Measurements from ENCODE around the gene KHDC3L.
"Not testable (repeated sequence)": the region's sequence is repeated elsewhere in the genome, so short reads cannot be mapped to it uniquely, and the experiment has no call there.

Gene KHDC3L

DNA sequence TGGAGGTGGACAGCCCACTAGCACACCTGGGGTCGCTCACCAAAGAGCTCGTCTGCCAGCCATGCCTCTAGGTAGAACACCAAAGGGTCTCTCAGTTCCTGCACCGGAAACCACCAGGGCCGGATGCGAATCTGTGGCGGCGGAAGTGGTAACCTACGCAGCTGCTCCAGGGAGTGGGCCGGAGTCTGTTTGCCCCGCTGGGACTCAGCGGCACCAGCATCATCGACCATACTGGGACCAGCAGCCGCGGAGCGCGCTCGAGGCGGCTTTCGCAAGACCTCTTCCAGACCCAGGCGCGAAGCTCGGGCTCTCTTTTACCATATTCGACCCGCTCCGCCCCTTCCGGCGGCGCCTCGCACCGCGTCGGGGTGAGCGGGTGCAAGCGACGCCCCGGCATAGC lies 7.1 kb downstream of the KHDC3L start, which contains the start of gene OOEP:
TSS of gene OOEP (minus strand) at position 335 of the 400 bp plus-strand sequence. CDS start at position 230, 105 bp downstream.
- no peak for DNase-seq (ENCODE audit: low read depth in 3 of 3)

DNA sequence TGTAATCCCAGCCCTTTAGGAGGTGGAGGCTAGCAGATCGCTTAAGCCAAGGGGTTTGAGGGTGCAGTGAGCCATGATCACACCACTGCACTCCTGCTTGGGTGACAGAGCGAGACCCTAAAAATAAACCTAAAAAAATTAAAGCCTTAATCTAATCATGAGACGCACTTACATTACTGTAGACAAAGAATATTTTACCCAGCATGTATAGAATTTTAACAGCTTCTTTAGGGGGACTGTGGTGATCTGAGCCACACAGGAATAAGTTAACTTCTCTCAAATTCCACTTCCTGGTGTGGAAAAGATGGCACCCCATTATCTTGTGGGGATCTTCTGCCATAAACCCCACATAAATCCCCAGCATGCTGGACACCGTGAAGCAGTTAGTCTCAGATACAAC lies 9.5 kb downstream of the KHDC3L start:
- DNase-seq (ENCODE audit: low read depth in 3 of 3), result no peak

DNA sequence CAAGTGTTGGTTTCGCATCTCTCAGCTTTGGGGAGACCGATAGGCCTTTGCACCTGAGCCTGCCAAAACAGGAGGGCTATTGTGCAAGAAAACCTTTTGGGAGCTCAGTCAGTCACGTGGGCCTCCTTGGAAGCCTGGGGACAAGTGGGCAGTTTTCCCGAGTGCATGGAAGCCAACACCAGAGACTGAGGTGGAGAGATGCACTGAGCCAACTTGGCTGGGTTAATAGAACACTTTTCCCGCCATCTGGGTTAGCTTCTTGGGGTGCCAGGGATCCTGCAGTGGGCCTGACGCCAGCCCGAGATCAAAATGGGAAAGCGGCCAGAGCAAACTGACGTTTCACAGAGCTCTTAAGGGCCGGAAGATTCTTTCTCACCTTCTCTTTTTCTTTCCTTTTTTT lies 10.1 kb downstream of the KHDC3L start:
- DNase-seq (ENCODE audit: low read depth in 3 of 3), result no peak

DNA sequence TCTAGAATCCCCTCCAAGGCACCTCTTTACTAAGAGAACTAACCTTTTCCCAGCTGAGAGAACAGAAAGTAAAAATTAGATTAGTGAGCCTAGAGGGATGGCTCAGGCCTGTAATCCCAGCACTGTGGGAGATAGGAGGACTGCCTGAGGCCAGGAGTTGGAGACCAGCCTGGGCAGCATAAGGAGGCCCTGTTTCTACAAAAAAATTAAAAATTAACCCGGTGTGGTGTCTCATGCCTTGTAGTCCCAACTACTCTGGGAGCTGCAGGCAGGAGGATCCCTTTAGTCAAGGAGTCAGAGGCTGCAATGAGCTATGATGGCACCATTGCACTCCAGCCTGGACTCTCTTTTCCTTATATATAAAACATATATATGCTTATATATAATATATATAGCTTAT lies 12.8 kb downstream of the KHDC3L start:
- no peak for DNase-seq (ENCODE audit: low read depth in 3 of 3)

DNA sequence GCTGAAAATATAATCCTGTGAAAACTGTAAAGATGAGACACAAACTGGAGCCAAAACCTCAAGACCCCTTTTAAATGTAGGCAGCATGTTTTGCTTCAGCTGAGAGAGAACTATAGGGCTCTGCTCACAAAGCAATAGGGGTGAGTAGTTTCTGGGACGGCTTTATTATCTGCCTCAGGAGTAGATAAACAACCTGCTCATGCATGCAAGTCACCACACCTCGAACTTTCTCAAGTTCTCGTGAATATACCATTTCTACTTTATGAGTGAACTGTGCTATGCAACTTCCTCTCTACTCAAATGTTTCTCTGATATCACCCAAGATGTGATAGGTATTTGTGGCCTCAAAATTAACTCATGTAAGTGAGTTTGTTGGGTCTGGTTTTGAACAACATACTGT lies 14.8 kb downstream of the KHDC3L start:
- no peak for DNase-seq (ENCODE audit: low read depth in 3 of 3)

DNA sequence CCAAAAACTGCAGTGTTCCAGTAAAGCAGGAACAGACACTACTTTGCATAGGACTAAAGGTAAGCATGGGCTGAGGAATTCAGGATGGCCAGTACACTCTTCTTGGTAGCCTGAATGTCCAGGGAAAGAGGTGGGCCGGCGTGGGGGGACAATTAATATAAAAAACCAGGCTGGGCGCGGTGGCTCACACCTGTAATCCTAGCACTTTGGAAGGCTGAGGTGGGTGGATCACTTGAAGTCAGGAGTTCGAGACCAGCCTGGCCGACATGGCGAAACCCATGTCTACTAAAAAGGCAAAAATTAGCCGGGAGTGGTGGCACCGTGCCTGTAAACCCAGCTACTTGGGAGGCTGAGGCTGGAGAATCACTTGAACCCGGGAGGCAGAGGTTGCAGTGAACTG lies 19.1 kb downstream of the KHDC3L start:
- not testable (repeated sequence) for DNase-seq (ENCODE audit: low read depth in 3 of 3)

DNA sequence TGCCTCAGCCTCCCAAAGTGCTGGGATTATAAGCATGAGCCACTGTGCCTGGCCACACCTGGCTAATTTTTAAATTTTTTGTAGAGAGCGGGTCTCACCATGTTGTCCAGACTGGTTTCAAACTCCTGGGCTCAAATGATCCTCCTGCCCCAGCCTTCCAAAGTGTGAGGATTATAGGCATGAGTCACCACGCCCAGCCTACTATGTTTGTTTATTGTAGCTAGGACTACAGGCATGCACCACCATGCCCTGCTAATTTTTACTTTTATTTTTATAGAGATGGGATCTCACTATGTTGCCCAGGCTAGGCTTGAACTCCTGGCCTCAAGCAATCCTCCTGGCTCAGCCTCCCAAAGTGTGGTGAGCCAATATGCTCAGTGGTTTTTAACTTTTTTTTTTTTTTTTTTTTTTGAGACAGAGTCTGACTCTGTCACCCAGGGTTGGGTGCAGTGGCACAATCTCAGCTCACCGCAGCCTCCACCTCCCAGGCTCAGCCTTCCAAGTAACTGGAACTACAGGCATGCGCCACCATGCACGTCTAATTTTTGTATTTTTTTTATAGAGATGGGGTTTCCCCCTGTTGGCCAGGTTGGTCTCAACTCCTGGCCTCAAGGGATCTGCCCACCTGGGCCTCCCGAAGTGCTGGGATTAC lies 20.1 kb downstream of the KHDC3L start:
- no peak for DNase-seq (ENCODE audit: low read depth in 3 of 3)

DNA sequence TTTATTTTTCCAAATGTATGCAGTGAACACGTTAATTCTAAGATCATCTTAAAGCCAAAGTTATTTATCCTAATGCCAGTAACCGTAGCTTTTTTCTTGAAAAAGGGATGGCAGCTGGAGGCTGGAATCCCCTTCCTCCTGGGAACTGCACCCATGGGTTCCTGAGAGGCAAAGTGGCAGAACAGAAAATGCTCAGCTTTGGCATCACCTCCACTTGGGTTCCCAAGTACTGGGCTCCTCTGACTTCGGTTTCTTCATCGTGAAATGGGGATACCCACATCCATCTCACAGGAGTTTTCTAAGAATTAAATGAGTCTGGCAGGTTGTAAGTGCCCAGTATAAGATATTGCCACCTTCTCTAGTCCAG lies 26.0 kb downstream of the KHDC3L start:
- no peak for DNase-seq (ENCODE audit: low read depth in 3 of 3)

DNA sequence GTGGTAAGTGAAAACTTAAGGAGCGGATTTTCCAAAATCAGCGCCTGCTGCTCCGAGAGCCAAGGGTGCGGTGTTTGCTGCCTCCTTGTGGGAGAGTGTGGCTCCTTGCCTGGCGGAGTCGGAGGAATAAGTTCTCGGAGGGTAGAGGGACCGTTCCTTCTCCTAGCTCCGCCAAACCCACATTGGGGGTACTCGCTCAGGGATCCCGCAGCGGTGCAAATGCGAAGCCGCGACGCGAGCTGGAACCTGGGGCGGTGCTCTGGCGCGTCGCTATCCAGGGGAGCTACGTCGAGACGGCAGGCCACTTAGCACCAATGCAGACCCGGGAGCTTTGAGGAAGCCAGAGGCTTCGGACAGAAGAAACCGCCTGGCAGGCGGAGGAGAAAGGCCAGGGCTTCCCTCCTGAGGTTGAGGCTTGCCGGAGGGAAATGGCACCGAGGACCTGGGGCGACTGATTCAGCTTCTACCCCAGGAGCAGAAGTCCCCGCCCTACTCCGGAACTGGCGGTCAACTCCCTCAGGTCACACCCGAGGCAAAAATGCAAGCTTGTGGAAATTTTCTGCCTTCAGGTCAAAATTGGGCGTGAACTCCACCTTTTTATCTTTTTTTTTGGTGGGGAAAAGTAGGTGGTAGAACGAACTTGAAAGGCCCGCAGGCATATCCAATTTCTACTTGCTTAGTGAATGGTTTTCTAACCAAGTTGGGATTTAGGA lies 26.5 kb downstream of the KHDC3L start:
- DNase-seq (ENCODE audit: low read depth in 3 of 3), result peak; percentile 32 to 43 (median 34)

DNA sequence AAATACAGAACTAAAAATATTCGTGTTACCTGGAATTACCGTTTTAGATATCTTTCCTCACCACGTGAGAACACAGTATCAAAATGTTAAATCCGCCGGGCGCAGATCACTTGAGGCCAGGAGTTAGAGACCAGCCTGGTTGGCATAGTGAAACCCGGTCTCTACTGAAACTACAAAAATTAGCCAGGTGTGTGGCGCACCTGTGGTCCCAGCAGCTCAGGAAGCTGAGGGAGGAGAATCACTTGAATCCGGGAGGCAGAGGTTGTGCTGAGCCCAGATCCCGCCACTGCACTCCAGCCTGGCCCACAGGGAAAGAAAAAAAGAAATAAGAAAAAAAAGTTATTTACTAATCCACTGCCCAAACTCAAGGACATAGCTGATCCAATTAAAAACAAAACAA lies 27.4 kb downstream of the KHDC3L start:
- no peak for DNase-seq (ENCODE audit: low read depth in 3 of 3)

DNA sequence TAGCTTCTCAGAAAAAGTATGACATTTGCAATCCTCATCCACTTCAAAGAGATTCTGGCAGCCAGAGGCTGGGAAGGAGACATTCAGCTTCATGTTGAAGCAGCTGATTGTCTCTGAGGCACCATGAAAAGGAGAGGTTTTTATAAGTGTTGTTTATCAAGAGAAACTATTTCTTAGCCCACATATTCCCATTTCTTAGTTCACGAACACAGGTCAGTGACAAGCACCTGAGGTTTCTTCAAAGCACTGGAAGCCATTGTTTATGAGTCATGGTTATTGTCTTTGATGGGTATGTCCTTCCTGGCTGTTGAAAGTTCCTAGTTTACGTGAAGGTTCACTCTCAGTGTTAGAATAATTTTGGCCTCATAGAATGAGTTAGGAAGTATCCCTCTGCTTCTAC lies 29.2 kb downstream of the KHDC3L start:
- DNase-seq (ENCODE audit: low read depth in 3 of 3), result no peak

DNA sequence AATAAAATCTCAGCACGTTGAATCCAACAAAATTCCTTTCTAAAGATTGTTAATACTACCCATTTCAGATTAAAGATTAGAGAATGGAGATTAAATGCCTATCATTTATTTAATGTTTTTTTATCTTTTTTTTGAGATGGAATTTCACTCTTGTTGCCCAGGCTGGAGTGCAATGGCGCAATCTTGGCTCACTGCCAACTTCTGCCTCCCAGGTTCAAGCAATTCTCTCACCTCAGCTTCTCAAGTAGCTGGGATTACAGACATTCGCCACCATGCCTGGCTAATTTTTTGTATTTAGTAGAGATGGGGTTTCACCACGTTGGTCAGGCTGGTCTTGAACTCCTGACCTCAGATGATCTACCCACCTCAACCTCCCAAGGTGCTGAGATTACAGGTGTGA lies 29.7 kb downstream of the KHDC3L start:
- DNase-seq (ENCODE audit: low read depth in 3 of 3), result not testable (repeated sequence)

DNA sequence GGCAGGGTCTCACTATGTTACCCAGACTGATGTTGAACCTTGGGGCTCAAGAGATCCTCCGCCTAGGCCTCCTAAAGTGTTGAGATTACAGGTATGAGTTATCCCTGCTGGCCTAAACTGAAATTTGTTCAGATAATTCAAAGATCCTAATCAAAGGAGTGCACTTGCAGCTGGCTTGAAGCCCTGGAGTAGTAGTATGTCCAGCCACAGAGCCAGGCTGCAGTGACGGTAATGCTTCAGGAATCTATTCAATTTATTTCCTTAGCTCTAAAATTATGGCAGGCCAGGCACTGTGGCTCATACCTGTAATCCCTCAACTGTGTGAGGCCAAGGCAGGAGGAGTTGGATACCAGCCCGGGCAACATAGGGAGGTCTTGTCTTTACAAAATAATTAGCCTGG lies 30.8 kb downstream of the KHDC3L start:
- no peak for DNase-seq (ENCODE audit: low read depth in 3 of 3)

DNA sequence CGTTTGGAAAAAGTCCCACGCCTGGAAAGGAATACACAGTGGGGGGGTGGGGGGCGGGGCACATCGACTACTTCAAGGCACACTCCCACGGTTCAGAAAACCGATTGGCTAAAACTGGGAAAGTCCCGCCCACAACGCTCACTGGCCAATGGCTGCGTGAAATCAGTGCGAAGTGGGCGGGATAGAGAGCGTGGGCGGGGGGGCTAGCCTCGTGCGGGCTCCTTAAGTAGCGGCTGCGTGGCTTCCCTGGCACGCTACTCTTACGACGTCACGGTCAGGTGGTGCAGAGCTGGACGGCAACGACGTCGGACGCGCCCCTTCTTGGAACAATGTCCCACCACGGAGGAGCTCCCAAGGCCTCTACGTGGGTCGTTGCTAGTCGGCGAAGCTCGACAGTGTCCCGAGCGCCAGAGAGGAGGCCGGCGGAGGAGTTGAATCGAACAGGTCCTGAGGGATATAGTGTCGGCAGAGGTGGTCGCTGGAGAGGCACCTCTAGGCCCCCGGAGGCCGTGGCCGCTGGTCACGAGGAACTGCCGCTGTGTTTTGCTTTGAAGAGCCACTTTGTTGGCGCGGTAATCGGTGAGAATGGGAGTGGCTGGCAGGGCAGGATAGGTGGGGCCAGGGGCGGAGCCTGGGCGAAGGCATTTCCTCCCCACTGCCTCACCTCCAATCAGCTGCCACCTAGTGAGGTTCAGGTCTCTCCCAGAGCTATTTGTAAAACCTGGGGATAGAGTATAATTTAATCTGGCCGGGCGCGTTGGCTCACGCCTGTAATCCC lies 32.3 kb downstream of the KHDC3L start, which contains the start of gene DDX43:
TSS of gene DDX43 (plus strand) at position 252 of the 778 bp plus-strand sequence. CDS start at position 330, 78 bp downstream.
- DNase-seq (ENCODE audit: low read depth in 3 of 3), result peak in 1 of 3 donors; percentile 17

DNA sequence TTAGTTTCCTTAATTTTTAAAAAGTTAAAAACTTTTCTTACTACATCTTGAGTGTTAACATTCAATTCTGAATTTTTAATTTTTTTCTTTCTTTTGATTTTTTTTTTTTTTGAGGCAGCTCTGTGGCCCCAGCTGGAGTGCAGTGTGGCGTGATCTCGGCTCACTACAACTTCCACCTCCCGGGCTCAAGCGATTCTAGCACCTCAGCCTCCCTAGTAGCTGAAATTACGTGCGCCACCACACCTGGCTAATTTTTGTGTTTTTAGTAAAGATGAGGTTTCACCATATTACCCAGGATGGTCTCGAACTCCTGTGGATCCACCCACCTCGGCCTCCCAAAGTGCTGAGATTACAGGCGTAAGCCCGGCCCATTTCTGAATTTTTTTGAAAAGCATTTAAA lies 33.4 kb downstream of the KHDC3L start:
- no peak for DNase-seq (ENCODE audit: low read depth in 3 of 3)

DNA sequence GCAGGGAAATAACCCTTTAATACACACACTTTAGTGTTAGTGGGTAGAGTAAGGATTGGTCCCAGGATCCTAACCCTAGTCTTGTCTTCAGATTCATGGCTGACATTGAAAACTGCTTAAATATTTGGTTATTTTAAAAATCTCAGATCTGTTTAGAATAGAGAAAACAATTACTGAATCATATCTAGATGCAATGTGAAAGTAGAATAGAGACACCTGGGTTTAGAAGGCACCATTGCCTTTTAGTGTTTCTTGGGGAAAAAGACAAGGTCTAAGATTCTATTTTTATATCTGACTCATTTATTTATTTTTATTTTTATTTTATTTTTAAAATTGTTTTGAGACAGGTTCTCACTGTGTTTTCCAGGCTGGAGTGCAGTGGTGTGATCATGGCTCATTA lies 38.2 kb downstream of the KHDC3L start:
- DNase-seq (ENCODE audit: low read depth in 3 of 3), result no peak

DNA sequence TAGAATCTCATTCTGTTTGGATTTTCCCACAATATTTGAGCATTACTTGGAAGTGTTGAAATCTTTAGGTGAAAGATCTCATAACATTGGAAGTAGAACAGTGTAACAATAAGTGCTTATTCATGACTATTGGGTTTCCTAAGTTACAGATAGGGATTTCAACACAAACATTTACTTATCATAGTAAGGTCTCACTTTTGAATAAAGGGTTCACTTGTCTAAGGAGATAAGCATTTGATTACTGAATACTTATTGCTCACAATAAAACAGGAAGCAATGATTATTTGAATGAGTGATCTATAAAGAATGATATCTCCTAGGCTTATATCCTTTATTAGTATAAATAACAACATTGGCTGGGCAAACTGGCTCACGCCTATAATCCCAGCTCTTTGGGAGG lies 46.9 kb downstream of the KHDC3L start:
- DNase-seq (ENCODE audit: low read depth in 3 of 3), result no peak

DNA sequence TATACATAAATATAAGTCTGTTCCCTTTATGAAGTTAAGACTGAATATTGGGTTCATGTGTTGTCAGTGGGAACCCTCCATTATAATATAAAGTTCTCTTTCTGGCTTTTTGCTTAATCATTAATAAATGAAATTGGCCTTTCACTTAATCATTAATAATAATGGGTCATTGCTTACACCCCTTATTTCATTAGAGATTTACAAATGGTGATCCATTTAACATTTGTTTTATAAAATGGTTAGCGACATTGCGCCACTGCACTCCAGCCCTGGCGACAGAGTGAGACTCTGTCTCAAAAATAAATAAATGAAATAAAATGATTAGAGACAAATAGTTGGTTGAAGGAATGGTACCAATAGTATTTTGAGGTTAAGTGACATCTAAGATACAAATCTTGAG lies 50.6 kb downstream of the KHDC3L start:
- DNase-seq (ENCODE audit: low read depth in 3 of 3), result no peak

All from stimulated activated CD4-positive, alpha-beta T cell treated with anti-CD3 and anti-CD28 coated beads, TNF-alpha, amount 100 ng/mL, for 48 hours (primary cell).